ENCODE measurements around the gene USP20.
A peak's percentile ranks its signal among the peaks of the same experiment; 100 is the strongest.

The USP20 gene

DNA sequence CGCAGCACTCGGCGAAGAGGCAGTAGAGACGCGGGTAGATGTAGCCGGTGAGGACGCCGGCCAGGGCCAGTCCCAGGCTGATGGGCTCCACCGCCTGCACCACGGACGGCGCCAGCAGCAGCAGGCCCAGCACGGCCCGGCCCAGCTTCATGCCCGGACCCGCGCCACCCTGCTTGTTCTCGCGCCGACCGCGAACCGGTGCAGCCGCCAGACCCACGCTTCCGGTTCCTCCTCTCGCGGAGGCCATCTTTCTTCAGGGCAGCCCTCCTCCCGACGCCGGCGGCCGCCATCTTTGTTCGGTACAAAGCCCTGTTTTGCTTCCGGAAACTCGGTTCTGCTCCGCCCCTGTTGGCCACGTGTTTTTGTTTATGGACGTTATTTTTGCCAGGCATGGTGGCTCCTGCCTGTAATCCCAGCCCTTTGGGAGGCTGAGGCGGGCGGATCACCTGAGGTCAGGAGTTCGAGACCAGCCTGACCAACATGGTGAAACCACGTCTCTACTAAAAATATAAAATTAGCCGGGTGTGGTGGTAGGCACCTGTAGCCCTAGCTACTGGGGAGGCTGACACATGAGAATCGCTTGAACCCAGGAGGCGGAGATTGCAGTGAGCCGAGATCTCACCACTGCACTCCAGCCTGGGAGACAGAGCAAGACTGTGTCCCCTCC is 11.2 kb upstream of the USP20 start, which contains the start of gene TOR1A:
TSS of gene TOR1A (minus strand) at position 202 of the 667 bp plus-strand sequence. CDS start at position 151, 51 bp downstream.
- DNase-seq: peak; percentile 98
- Histone ChIP-seq H3K56ac (ENCODE audit: low read length) (peak within 1 kb of the TSS; percentile 100), H4K8ac (ENCODE audit: low read depth, low read length) (peak within 1 kb of the TSS; percentile 43), H3K79me2 (ENCODE audit: control insufficient read depth, insufficient read depth, low read length) (peaks cover 10% of the 10 kb centered on the region), H2AK5ac (ENCODE audit: low read length) (no peak within 1 kb of the TSS), H3K9ac (ENCODE audit: low read length) (peak within 1 kb of the TSS; percentile 99), H3K27ac (ENCODE audit: low read depth, low read length) (peak within 1 kb of the TSS; percentile 79), H2BK5ac (ENCODE audit: low read length) (peak within 1 kb of the TSS; percentile 84), H3K79me1 (ENCODE audit: low read length) (peaks cover 7% of the 10 kb centered on the region), H3K4ac (ENCODE audit: low read depth, low read length) (peak within 1 kb of the TSS; percentile 97), H2BK120ac (ENCODE audit: low read depth, low read length) (peak within 1 kb of the TSS; percentile 86), H3K23ac (ENCODE audit: low read length) (peak within 1 kb of the TSS; percentile 94), H3K4me3 (ENCODE audit: low read length) (peak within 1 kb of the TSS; percentile 95), H3K36me3 (ENCODE audit: control insufficient read depth, insufficient read depth, low read length) (peaks cover 7% of the 10 kb centered on the region), H3K4me2 (ENCODE audit: low read length) (peak within 1 kb of the TSS; percentile 92), H4K5ac (ENCODE audit: low read length) (no peak within 1 kb of the TSS), H2BK15ac (replicated peaks; ENCODE audit: low read depth) (no peak within 1 kb of the TSS), H3K27me3 (ENCODE audit: insufficient read depth, low read length, poor library complexity) (no peaks in the 10 kb centered on the region), H3K4me1 (ENCODE audit: control insufficient read depth, low read depth, low read length) (no peaks in the 10 kb centered on the region), H3K18ac (ENCODE audit: low read length) (peak within 1 kb of the TSS; percentile 99)
- no CpG with 5 or more reads among the region's 47 CpGs for WGBS (ENCODE audit: extremely low coverage, insufficient coverage, low lambda C conversion rate)

DNA sequence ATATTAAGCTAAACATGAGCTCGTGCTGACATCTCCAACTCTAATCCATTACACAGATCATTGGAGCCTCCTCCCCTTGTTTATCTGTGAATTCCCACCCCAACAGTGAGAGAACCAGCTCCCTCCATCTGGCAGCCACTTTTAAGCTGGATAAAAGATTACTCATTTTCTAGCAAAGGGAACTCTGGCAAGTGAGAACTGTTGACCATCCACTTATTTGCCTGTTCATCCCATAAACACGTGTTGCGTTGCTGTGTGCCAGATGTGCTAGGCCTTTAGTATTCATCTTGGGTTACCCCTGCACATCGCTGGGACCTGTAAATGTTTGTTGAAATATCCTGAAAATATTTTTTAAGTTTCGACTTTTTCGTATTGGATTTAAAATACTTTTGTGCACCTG is 8.9 kb upstream of the USP20 start:
- peaks cover 7% of the 10 kb centered on the region for H3K79me1 ChIP-seq (ENCODE audit: low read length)
- no peak overlapping the region for H3K56ac ChIP-seq (ENCODE audit: low read length)
- H2BK120ac ChIP-seq (ENCODE audit: low read depth, low read length): no peak overlapping the region
- no peak overlapping the region for H2BK15ac ChIP-seq (replicated peaks; ENCODE audit: low read depth)
- peaks cover 10% of the 10 kb centered on the region for H3K79me2 ChIP-seq (ENCODE audit: control insufficient read depth, insufficient read depth, low read length)
- no peak overlapping the region for H4K5ac ChIP-seq (ENCODE audit: low read length)
- no peaks in the 10 kb centered on the region for H3K27me3 ChIP-seq (ENCODE audit: insufficient read depth, low read length, poor library complexity)
- H3K9ac ChIP-seq (ENCODE audit: low read length): no peak overlapping the region
- H3K23ac ChIP-seq (ENCODE audit: low read length): no peak overlapping the region
- no peak overlapping the region for H3K27ac ChIP-seq (ENCODE audit: low read depth, low read length)
- H2AK5ac ChIP-seq (ENCODE audit: low read length): no peak overlapping the region
- H3K4ac ChIP-seq (ENCODE audit: low read depth, low read length): no peak overlapping the region
- no CpG with 5 or more reads among the region's 6 CpGs for WGBS (ENCODE audit: extremely low coverage, insufficient coverage, low lambda C conversion rate)
- H3K4me1 ChIP-seq (ENCODE audit: control insufficient read depth, low read depth, low read length): no peaks in the 10 kb centered on the region
- peaks cover 9% of the 10 kb centered on the region for H3K36me3 ChIP-seq (ENCODE audit: control insufficient read depth, insufficient read depth, low read length)
- H3K4me2 ChIP-seq (ENCODE audit: low read length): no peak overlapping the region
- H3K18ac ChIP-seq (ENCODE audit: low read length): no peak overlapping the region
- no peak overlapping the region for H2BK5ac ChIP-seq (ENCODE audit: low read length)
- no peak overlapping the region for H4K8ac ChIP-seq (ENCODE audit: low read depth, low read length)
- no peak for DNase-seq
- H3K4me3 ChIP-seq (ENCODE audit: low read length): no peak overlapping the region

DNA sequence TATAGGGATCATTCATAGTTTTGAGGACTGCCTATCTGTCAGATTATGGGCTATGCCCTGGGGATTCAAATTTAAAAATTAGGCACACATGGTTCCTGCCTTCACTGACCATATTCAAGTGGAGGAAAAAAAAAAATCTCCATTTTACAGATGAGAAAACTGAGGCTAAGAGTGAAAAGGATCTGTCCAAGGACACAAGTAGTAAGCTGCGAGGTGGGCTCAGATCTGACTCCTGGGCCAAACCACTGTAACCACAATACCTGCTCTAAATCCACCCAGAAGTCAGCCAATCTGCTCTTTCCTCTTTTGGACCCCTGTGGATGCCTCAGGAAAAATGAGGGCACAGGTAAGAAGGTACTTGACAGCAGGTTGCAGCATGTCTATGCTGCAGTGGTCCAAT is 8.5 kb upstream of the USP20 start:
- Histone ChIP-seq H3K36me3 (ENCODE audit: control insufficient read depth, insufficient read depth, low read length) (peaks cover 7% of the 10 kb centered on the region), H4K8ac (ENCODE audit: low read depth, low read length) (no peak overlapping the region), H3K18ac (ENCODE audit: low read length) (no peak overlapping the region), H3K4me1 (ENCODE audit: control insufficient read depth, low read depth, low read length) (no peaks in the 10 kb centered on the region), H3K9ac (ENCODE audit: low read length) (no peak overlapping the region), H3K23ac (ENCODE audit: low read length) (no peak overlapping the region), H4K5ac (ENCODE audit: low read length) (no peak overlapping the region), H2BK120ac (ENCODE audit: low read depth, low read length) (no peak overlapping the region), H3K79me2 (ENCODE audit: control insufficient read depth, insufficient read depth, low read length) (peaks cover 10% of the 10 kb centered on the region), H3K4ac (ENCODE audit: low read depth, low read length) (no peak overlapping the region), H2BK5ac (ENCODE audit: low read length) (no peak overlapping the region), H2BK15ac (replicated peaks; ENCODE audit: low read depth) (no peak overlapping the region), H3K56ac (ENCODE audit: low read length) (no peak overlapping the region), H2AK5ac (ENCODE audit: low read length) (no peak overlapping the region), H3K4me2 (ENCODE audit: low read length) (no peak overlapping the region), H3K4me3 (ENCODE audit: low read length) (no peak overlapping the region), H3K27me3 (ENCODE audit: insufficient read depth, low read length, poor library complexity) (no peaks in the 10 kb centered on the region), H3K27ac (ENCODE audit: low read depth, low read length) (no peak overlapping the region), H3K79me1 (ENCODE audit: low read length) (peaks cover 7% of the 10 kb centered on the region)
- no peak for DNase-seq
- no CpG with 5 or more reads among the region's 1 CpG for WGBS (ENCODE audit: extremely low coverage, insufficient coverage, low lambda C conversion rate)

DNA sequence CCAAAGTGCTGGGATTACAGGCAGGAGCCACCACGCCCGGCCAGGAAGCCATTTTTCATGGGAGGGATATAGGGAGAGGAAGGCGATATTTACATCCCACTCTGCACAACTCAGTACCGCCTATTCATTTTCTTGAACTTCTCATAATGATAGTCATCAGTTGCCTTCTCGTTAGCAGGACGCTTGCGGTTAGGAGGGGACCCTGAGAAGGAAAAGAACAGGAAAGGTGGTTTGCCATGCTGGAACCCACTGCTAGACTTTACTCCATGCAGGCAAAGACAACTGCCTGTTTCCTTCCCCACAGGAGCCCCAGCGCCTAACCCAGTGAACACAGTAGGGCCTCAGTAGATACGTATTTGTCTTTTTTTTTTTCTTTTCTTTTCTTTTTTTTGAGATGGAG is 7.2 kb upstream of the USP20 start:
- H3K4ac ChIP-seq (ENCODE audit: low read depth, low read length): no peak overlapping the region
- peaks cover under 1% of the 10 kb centered on the region for H3K79me1 ChIP-seq (ENCODE audit: low read length)
- no peak overlapping the region for H3K56ac ChIP-seq (ENCODE audit: low read length)
- no peaks in the 10 kb centered on the region for H3K4me1 ChIP-seq (ENCODE audit: control insufficient read depth, low read depth, low read length)
- no peak for DNase-seq
- no CpG with 5 or more reads among the region's 9 CpGs for WGBS (ENCODE audit: extremely low coverage, insufficient coverage, low lambda C conversion rate)
- no peak overlapping the region for H2BK15ac ChIP-seq (replicated peaks; ENCODE audit: low read depth)
- H3K27me3 ChIP-seq (ENCODE audit: insufficient read depth, low read length, poor library complexity): no peaks in the 10 kb centered on the region
- H3K27ac ChIP-seq (ENCODE audit: low read depth, low read length): no peak overlapping the region
- H3K23ac ChIP-seq (ENCODE audit: low read length): no peak overlapping the region
- no peak overlapping the region for H4K8ac ChIP-seq (ENCODE audit: low read depth, low read length)
- H4K5ac ChIP-seq (ENCODE audit: low read length): no peak overlapping the region
- peaks cover 5% of the 10 kb centered on the region for H3K36me3 ChIP-seq (ENCODE audit: control insufficient read depth, insufficient read depth, low read length)
- H2BK120ac ChIP-seq (ENCODE audit: low read depth, low read length): no peak overlapping the region
- no peak overlapping the region for H3K9ac ChIP-seq (ENCODE audit: low read length)
- no peak overlapping the region for H2BK5ac ChIP-seq (ENCODE audit: low read length)
- H3K4me3 ChIP-seq (ENCODE audit: low read length): no peak overlapping the region
- peaks cover 1% of the 10 kb centered on the region for H3K79me2 ChIP-seq (ENCODE audit: control insufficient read depth, insufficient read depth, low read length)
- H3K4me2 ChIP-seq (ENCODE audit: low read length): no peak overlapping the region
- H2AK5ac ChIP-seq (ENCODE audit: low read length): no peak overlapping the region
- no peak overlapping the region for H3K18ac ChIP-seq (ENCODE audit: low read length)

DNA sequence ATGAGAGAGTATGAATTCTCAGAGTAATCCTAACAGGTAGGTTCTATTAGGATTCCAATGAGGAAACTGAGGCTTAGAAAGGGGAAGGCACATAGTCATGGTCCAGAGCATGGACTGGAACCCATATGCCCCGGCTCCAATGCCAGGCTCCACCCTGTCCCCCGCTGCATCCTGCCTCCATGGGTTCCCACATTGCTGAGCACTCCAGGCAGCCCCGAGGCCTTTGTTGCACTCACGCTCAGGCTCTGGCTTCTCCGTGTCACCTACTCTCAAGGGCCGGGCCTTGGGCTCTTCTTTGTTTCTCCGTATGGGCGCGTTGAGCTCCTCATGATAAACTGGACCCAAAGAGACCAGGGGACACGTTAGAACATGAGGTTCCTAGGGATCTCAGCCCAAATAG is 6.3 kb upstream of the USP20 start:
- Histone ChIP-seq H2BK15ac (replicated peaks; ENCODE audit: low read depth) (no peak overlapping the region), H2BK5ac (ENCODE audit: low read length) (no peak overlapping the region), H3K4me1 (ENCODE audit: control insufficient read depth, low read depth, low read length) (no peaks in the 10 kb centered on the region), H3K79me1 (ENCODE audit: low read length) (peaks cover 1% of the 10 kb centered on the region), H3K27me3 (ENCODE audit: insufficient read depth, low read length, poor library complexity) (no peaks in the 10 kb centered on the region), H3K4me3 (ENCODE audit: low read length) (no peak overlapping the region), H4K5ac (ENCODE audit: low read length) (no peak overlapping the region), H3K36me3 (ENCODE audit: control insufficient read depth, insufficient read depth, low read length) (peaks cover 5% of the 10 kb centered on the region), H3K27ac (ENCODE audit: low read depth, low read length) (no peak overlapping the region), H2BK120ac (ENCODE audit: low read depth, low read length) (no peak overlapping the region), H3K4me2 (ENCODE audit: low read length) (no peak overlapping the region), H4K8ac (ENCODE audit: low read depth, low read length) (no peak overlapping the region), H3K79me2 (ENCODE audit: control insufficient read depth, insufficient read depth, low read length) (no peaks in the 10 kb centered on the region), H3K23ac (ENCODE audit: low read length) (no peak overlapping the region), H3K18ac (ENCODE audit: low read length) (no peak overlapping the region), H3K9ac (ENCODE audit: low read length) (no peak overlapping the region), H3K56ac (ENCODE audit: low read length) (no peak overlapping the region), H2AK5ac (ENCODE audit: low read length) (no peak overlapping the region), H3K4ac (ENCODE audit: low read depth, low read length) (no peak overlapping the region)
- WGBS (ENCODE audit: extremely low coverage, insufficient coverage, low lambda C conversion rate): no CpG with 5 or more reads among the region's 10 CpGs
- DNase-seq: no peak

DNA sequence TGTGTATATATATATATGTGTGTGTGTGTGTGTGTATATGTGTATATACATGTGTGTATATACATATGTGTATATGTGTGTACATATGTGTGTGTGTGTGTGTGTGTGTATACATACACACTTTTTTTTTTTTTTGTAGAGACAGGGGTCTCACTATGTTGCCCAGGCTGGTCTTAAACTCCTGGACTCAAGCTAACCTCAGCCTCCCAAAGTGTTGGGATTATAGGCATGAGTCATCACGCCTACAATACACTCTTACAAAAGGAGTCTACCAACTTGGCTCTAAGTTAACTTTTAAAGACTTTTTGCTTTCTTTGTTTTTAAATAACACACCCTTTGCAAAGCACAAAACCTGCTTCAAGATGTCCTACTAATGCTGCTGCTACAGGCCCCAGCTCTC is 2.3 kb upstream of the USP20 start:
- H3K27ac ChIP-seq (ENCODE audit: low read depth, low read length): no peak overlapping the region
- no peaks in the 10 kb centered on the region for H3K27me3 ChIP-seq (ENCODE audit: insufficient read depth, low read length, poor library complexity)
- H3K18ac ChIP-seq (ENCODE audit: low read length): no peak overlapping the region
- no peak overlapping the region for H3K23ac ChIP-seq (ENCODE audit: low read length)
- no CpG with 5 or more reads among the region's 1 CpG for WGBS (ENCODE audit: extremely low coverage, insufficient coverage, low lambda C conversion rate)
- no peak overlapping the region for H3K4me3 ChIP-seq (ENCODE audit: low read length)
- no peak overlapping the region for H3K56ac ChIP-seq (ENCODE audit: low read length)
- H3K36me3 ChIP-seq (ENCODE audit: control insufficient read depth, insufficient read depth, low read length): peaks cover 5% of the 10 kb centered on the region
- H3K4ac ChIP-seq (ENCODE audit: low read depth, low read length): no peak overlapping the region
- no peak overlapping the region for H3K4me2 ChIP-seq (ENCODE audit: low read length)
- no peaks in the 10 kb centered on the region for H3K4me1 ChIP-seq (ENCODE audit: control insufficient read depth, low read depth, low read length)
- H3K79me1 ChIP-seq (ENCODE audit: low read length): peaks cover 5% of the 10 kb centered on the region
- no peak overlapping the region for H2BK5ac ChIP-seq (ENCODE audit: low read length)
- peaks cover 4% of the 10 kb centered on the region for H3K79me2 ChIP-seq (ENCODE audit: control insufficient read depth, insufficient read depth, low read length)
- no peak overlapping the region for H3K9ac ChIP-seq (ENCODE audit: low read length)
- H4K5ac ChIP-seq (ENCODE audit: low read length): no peak overlapping the region
- no peak overlapping the region for H2BK120ac ChIP-seq (ENCODE audit: low read depth, low read length)
- H2BK15ac ChIP-seq (replicated peaks; ENCODE audit: low read depth): no peak overlapping the region
- no peak overlapping the region for H4K8ac ChIP-seq (ENCODE audit: low read depth, low read length)
- no peak overlapping the region for H2AK5ac ChIP-seq (ENCODE audit: low read length)
- no peak for DNase-seq

Measured in mesendoderm (in vitro differentiated cells).